HG02981 (cell line): ENCODE results near the gene SLC9A3.

Experiments used
- ATAC-seq: cut with Tn5 transposase; IDR thresholded peaks from one replicate; pipeline ENCODE4 v1.9.1; 2021; ENCODE audit warnings: mild to moderate bottlenecking, moderate library complexity; ENCODE audit not compliant: unreplicated experiment

SLC9A3 gene

DNA sequence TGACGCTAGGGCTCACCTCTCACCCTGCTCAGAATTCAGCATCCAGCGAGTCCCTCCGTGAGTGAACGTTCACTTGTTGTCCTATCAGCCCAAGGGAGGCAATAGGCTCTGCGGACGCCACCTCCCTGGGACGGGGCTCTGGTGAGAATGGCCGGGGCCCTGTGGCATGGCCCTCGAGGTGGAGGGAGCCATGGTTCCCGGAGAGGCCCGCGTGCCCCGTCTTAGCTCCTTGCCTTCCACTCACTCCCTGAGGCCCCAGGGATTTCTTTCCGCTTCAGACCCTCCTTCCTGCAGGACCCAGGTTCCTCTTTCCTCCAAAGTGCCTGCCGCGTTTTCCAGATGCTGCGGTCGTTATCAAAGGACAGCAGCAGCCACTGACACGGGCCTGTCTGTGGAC, 59.8 kb downstream of the SLC9A3 start:
- ATAC-seq: no peak

DNA sequence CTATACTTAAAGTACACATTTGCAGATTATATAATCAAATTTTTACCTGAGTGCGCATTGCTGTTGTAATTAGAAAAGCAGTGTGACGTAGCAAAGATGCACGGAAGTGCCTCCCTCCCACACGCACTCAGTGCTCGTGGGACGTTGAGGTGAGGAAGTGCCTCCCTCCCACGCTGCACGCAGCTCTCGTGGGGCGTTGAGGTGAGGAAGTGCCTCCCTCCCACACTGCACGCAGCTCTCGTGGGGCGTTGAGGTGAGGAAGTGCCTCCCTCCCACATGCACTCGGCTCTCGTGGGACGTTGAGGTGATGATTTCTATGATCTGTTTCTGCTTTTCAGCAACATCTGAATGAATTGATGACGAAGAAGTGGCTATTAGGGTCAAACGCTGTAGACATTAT, 60.3 kb downstream of the SLC9A3 start:
- ATAC-seq: no peak

DNA sequence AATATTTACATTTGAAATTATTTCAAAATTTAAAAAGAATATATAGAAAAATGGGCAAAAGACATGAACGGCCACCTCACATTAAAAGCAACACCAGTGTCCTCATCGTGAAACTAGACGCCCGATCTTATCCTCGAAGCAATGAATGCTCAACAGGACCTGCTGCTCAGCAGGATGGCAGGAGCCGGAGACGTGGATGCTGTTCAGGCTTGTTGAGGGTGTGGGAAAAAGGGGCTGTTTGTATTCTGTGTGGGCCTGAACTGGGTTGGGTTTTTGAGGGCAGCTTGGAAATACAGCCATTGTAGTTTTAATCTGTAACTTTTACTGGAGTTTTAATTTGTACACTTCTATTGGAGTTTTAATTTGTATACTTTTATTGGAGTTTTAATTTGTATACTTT, 60.9 kb downstream of the SLC9A3 start:
- ATAC-seq: no peak

DNA sequence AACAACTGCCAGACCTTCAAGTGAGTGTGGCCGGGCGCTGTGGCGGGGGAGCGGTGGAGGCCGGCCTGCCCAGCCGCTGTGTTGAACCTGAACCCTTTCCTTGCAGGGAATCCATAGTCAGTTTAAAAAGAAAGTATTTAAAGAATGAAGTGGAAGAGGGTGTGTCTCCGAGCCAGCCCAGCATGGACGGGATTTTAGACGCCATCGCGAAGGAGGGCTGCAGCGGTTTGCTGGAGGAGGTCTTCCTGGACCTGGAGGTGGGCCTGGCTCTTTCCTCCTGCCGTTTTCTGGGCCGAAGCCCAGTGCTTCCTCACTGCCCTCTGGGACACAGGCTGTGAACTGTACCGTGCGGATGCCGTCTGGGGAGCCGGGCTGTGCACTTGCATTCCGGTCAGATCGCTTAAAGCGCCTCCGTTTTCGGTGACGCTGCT, 62.2 kb downstream of the SLC9A3 start:
- no peak for ATAC-seq

DNA sequence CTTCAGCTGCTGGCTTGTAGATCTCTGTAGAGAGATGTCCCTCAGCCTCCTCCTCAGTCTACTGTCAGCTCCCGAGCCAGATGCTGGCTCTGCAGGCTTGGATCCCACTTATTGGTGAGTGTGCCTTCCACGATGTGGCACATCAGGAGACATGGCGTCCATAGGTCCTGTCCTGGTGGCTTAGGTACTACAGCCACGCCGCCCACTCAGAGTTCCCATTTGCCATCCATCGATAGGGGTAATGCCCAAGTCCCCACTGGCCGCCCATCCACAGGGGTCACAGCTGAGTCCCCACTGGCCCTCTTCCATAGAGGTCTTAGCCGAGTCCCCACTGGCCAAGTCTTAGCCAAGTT, 64.0 kb downstream of the SLC9A3 start:
- no peak for ATAC-seq

DNA sequence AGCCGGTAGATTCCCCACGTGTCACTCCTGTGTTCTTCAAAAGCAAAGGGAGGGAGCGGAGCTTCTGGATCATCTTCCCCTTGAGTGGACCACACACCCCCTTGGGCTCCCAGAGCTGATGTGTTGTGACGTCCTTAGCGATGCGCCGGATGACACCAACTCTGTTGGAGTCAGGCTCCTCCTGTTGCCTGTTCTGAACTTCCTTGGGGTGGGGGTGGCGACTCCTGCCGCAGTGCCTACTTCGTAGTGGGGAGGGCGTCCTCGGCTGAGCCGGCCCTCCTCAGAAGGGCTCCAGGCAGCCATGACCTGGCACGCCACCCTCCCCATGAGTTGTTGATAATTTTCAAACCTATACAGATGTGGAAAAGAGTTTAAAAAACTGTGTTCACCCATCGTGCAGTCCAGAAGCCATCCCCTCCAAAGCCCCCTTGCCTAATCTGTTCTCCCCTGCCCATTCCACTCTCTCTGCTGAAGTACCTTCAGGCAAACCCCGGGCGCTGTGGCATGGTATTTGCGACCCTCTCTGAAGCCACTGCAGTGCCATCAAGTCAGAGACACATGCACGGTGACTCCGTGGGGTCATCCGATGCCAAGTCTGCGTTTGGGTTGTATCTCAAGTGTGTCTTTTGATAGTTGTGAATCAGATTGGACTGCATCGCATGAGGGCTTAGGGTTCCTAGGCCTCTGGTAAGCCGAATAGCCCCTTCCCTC, 64.5 kb downstream of the SLC9A3 start:
- no peak for ATAC-seq

DNA sequence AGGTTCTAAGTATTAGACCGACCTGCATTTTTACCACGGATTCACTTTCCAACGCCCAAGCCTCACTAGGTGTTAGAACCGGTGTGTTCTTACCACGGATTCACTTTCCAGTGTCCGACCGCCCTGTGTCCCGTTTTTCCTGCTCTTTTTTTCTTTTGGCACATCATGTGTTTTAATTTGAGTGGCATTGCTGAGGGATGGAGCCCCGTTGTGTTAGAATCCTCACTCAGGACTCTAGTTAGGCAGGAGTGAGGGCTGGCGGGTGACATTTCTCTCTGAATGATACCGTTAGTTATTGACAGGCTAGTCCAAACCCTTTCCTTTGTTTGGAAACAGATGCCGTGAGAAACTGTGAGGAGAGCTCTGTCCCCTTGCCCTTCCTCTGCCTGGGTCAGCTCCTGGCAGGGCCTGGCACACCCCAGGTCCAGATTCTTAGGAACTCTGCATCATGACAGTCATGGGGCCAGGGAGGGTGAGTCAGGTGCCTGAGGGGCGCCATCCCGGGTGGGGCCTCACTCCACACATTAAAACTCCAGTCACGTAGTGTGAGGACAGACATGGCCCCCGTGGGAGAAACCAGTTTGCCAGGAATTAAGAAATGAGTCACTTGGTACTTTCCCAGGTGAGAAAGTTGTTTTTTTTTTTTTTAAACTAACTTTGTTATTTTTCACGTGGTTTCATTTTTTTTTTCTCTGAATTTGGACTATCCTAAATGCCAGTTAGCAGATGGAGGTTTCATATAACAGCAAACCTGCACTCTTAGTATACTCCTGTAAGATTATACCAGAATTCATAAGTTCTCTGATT, 65.5 kb downstream of the SLC9A3 start:
- ATAC-seq: no peak

DNA sequence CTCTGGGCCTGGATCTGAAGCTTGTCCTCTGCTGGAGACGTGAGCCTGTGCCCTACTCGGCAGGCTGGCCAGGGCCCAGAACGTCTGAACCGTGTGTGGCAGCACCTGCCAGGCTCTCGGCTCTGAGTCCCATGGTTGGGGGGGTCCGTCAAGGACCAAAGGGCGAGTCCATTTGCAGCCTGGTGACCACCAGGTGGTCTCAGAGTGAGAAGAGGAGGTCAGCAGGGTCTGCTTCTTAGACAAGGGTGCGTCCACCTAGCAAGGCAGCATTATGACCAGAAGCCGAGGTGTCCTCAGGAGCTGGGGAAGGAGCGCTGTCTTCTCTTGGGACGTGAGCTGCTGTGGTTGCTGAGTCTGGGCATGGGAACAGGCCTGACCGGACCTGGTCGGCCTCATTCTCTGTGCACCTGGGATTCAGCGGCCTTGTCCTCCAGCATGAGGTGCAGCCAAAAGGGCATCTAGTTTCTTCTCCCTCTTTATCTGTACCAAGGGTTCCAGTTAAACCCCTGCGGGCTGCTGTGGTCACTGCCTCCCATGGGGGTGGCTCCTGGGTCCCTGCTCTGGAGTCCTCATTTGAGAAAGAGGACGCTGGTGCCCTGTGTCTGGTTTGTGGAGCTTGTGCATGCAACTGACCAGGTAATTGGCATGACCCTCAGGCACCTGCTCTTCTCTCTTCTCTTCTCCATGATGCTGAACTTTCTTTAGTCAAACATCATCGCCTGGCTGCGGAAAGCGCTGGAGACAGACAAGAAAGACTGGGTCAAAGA, 66.9 kb downstream of the SLC9A3 start:
- no peak for ATAC-seq

DNA sequence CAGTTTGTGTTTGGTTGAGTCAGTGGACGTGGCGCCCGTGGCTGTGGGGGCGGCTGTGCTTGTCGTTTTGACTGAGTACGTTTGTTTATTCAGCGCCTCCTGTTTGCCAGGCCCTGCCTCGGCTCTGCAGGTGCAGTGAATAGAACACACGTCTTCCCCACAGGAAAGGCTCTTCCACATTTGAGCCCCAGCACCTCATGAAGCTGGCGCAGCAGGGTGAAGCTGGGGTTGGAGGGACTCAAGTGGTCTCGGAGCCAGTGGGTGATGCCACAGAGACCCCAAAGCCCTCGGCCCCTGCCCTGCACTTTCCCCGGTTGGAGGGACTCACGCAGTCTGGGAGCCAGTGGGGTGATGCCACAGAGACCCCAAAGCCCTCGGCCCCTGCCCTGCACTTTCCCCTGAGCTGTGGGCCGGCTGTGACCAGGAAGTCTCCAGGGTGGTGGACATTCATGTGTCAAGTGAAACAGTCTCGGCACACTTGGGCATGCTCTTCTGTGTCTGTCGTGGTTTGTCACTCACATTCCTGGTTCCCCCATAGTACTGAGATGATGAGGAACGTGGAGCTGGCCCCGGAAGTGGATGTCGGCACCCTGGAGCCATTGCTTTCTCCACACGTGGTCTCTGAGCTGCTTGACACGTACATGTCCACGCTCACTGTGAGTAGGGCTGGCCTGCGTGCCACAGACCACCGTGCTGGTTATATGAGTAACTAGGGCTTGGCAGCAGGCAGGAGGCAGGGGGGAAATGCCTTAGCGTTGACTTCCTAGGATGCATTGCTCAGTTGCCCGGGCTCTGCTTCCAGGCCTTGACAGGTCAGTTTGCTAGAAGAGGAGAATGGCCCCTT, 67.7 kb downstream of the SLC9A3 start:
- ATAC-seq: no peak

DNA sequence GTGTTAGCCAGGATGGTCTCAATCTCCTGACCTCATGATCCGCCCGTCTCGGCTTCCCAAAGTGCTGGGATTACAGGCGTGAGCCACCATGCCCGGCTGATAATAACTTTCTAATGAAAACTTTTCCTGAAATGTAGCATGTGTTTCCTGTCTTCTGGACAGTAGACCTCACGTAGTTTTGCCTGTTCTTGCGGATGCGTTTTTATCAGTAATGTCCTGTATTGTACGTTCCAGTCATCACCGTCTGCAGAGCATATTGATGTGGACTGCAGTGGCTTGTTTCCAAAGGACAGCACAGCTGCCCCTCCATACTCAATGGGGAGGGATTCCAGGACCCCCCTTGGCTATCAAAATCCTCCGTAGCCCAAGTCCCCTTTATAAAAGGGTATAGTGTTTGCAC, 68.4 kb downstream of the SLC9A3 start:
- no peak for ATAC-seq

DNA sequence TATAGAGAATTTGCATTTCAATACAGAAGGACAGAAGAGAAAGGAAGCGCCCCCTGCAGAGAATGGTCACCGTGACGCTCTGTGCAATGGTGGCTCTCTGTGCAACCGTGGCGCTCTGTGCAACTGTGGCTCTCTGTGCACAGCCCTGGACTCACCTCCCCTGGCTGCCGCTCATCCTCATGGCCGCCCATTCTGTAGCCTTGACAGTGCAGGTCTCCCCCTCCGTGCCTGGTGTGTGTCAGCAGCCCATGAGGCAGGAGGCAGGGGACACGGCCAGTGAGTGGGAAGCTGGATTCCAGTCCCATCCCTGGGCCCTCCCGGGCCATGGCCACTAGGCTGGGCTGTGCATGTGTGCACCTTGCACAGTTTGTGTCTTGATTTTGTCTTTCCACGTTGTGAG, 69.3 kb downstream of the SLC9A3 start:
- no peak for ATAC-seq

DNA sequence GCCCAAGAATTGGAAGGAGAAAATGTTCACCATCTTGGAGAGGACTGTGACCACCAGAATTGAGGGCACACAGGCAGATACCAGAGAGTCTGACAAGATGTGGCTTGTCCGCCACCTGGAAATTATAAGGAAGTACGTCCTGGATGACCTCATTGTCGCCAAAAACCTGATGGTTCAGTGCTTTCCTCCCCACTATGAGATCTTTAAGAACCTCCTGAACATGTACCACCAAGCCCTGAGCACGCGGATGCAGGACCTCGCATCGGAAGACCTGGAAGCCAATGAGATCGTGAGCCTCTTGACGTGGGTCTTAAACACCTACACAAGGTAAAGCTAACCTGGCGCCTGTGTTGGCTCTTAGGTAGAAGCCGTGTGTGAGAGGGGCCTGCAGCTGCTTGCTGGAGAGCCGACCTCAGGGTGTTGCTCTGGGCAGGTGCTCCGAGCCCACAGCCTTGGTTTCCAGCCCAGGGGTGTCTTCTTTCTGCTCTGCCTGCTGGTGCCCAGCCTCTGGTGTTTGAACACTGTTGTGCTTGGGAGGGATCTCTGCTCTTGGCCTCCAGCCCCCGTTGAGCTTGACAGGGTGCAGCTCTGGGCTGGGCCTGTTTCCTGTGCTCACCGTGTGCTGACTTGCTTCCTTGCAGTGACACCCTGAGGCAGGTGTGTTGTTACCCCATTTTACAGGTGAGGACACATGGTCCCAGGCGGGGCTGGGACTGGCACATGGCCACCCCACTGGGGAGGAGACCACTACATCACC, 70.3 kb downstream of the SLC9A3 start:
- ATAC-seq: no peak

DNA sequence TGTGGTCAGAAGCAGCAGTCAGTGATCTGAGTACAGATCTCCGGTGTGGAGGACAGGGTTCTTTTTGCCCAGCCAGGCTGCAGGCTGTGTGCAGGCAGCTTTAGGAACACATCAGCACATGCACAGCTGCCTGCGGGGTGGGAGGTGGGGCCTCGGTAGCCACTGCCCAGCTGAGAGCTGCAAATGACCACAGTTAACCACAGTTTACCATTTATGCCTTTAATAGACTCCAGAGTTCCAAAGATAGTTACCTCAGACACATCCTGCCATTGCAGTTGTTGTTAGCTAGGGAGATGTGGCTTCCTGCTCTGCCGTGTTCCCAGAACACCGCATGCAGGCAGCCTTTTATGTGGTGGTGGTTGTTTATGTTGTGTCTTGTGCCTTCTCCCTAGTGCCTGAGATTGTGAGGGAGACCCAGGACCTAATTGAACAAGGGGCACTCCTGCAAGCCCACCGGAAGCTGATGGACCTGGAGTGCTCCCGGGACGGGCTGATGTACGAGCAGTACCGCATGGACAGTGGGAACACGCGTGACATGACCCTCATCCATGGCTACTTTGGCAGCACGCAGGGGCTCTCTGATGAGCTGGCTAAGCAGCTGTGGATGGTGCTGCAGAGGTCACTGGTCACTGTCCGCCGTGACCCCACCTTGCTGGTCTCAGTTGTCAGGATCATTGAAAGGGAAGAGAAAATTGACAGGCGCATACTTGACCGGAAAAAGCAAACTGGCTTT, 71.1 kb downstream of the SLC9A3 start:
- ATAC-seq: no peak

DNA sequence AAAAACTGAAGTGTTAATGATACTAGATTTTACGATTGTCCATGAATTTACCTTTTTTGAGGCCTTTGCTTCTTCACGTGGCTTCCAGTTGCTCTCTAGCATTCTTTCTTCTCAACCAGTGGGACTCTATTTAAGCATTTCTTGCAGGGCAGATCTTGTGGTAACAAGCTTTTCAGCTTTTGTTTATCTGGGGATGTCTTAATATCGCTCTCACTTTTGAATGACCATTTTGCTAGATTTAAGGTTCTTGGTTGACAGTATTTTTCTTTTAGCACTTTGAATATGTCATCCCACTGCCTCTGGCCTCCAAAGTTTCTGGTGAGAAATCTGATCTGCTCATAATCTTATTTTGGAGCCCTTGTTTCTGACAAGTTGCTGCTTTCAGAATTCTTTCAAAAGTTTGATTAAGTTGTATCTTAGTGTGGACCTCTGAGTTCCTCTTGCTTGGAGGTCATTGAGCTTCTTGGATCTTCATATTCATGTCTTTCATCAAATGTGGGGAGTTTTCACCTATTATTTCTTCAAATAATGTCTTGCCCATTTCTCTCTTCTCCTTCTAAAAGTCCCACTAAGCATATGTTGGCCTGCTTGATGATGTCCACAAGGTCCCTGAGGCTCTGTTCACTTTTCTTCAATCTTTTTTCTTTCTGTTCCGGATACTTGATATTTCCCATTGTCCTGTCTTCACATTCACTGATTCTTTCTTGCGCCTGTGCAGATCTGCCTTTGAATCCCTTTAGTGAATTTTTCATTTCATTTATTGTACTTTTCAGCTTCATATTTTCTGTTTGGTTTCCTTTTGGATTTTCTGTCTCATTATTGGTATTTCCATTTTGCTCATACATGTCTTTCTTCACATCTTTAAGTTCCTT, 72.4 kb downstream of the SLC9A3 start:
- ATAC-seq: no peak

DNA sequence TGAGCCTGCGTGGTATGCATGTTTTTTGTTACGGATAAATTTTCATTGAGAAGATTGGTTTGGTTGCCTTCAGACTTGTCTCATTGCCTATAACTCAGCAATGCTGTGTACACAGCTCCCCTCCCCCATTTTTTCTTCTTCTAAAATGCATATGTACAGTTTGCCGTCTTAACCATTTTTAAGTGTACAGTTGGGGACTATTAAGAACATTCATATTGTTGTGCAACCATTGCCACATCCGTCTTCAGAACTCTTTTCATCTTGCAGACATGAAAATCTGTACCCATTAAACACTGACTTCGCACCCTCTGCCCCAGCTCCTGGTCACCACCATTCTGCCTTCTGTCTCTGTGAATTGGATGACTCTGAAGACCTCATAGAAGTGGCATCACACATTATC, 75.1 kb downstream of the SLC9A3 start:
- ATAC-seq: no peak

DNA sequence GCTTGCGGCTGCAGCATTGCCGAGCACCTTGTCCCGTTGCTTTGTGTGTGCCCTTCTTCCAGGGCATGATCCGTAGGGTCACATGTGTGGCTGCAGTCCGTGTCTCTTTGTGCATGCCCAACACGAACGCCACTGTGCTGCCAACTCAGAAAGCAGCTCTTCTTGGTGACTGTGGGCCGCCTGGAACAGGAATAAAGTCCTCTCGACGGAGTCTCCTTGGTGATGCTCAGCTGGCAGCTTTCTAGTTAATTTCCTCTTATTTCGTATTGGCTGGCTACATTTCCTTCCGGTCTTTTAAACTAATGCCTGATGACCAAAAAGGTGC, 75.5 kb downstream of the SLC9A3 start:
- no peak for ATAC-seq

DNA sequence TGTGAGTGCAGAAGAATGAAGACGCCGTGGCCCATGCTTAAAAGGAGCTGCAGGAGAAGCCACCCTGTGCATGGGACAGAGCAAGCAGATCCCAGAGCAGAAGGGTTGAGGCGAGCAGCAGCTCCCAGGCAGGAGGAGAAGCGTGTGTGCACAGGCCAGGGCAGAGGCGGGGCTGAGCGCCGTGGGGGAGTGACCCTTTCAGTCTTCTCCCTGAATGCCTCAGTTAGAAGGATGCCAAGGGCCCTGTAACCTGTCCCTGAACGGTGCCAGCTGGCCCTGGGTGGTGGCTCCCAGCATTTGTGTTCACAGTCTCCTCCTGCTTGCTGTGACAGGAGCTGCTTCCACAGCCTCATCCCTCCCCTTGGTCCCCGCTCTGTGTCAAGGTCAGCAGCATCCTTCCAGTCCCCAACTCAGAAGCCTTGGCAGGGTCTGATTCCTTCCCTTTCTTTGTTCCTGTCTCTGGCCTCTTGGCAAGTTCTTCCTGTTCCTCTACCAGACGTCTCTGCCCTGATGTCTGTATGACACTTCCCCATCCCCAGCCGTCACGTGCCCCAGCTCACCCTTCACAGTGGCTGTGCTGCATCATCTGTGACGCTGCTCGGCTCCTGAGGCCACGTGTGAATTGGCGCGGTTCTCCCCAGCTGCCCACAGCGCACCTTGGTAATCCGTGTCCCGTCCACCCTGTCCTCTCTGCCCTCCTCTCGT, 76.0 kb downstream of the SLC9A3 start:
- ATAC-seq: no peak

DNA sequence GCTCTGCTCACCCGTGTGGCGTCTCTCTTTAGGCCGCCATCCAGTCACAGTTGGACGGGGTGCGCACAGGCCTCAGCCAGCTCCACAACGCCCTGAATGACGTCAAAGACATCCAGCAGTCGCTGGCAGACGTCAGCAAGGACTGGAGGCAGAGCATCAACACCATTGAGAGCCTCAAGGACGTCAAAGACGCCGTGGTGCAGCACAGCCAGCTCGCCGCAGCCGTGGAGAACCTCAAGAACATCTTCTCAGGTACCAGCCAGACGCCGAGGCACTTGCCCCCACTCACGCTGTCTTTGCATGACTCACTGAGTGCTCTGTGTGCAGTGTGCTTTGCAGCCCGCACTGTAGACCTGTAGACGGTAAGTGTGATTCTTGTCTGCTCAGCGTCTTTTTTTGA, 76.7 kb downstream of the SLC9A3 start:
- no peak for ATAC-seq
